SK-N-SH (cell line): ENCODE results near the gene NFAT5. TPM values are rescaled to one million over a fixed set of nuclear protein-coding genes. Genes with fewer than 3 reads are reported as not detected.

Experiments used
- CTCF ChIA-PET: fragments of 300-600, 350-600 bp; formaldehyde crosslinking; extraction: SDS; loops from one replicate; lab custom pipeline; 2021; lab: Yijun Ruan, JAX
- POLR2A ChIA-PET: fragments of 350-600 bp; sonication (Branson Sonifier 250); formaldehyde crosslinking; extraction: SDS; loops from one replicate; lab custom pipeline; 2020; ENCODE audit warnings: antibody characterized with exemption, inconsistent platforms; lab: Yijun Ruan, JAX
- DNase-seq: peaks from one replicate; pipeline ENCODE4 v3.0.0; 2012
- H2AFZ ChIP-seq: fragments of 200-600 bp; sonication (generic); 2 replicates; pipeline ENCODE4 v1.8.1; 2016; ENCODE audit warnings: antibody characterized with exemption, mild to moderate bottlenecking, low read depth
- H3F3A ChIP-seq: fragments of 200-600 bp; sonication (generic); replicated peaks from 2 replicates; pipeline ENCODE3; 2016; ENCODE audit warnings: antibody characterized with exemption, mild to moderate bottlenecking; ENCODE audit not compliant: insufficient read depth
- H3K27ac ChIP-seq, 2 experiments: fragments of 200-500 bp in 1 of 2; fragments of 200-600 bp in 1 of 2; sonication (Bioruptor generic) in 1 of 2; sonication (generic), shearing (Covaris generic) in 1 of 2; 2 replicates each; pipeline versions ENCODE4 v1.5.1 to v1.6.1; 2014 to 2016; ENCODE audit warnings: low read depth in 2 of 2, inconsistent platforms in 1 of 2, low read length in 1 of 2, mild to moderate bottlenecking in 1 of 2, mixed read lengths in 1 of 2
- H3K27me3 ChIP-seq: fragments of 200-600 bp; sonication (generic), shearing (Covaris generic); 2 replicates; pipeline ENCODE4 v1.6.1; 2016; ENCODE audit warnings: mixed run types; ENCODE audit not compliant: insufficient read depth
- H3K36me3 ChIP-seq, 2 experiments: fragments of 200-500 bp in 1 of 2; fragments of 200-600 bp in 1 of 2; sonication (Bioruptor generic) in 1 of 2; sonication (generic) in 1 of 2; replicated peaks in 1 of 2; 2 replicates each; pipeline versions ENCODE3 to v1.5.1; 2014 to 2016; ENCODE audit warnings: low read length in 1 of 2, mild to moderate bottlenecking in 1 of 2; ENCODE audit not compliant: insufficient read depth in 2 of 2, control insufficient read depth in 1 of 2
- H3K4me1 ChIP-seq, 2 experiments: fragments of 200-500 bp in 1 of 2; fragments of 200-600 bp in 1 of 2; sonication (Bioruptor generic) in 1 of 2; sonication (generic), shearing (Covaris generic) in 1 of 2; 2 replicates each; pipeline versions ENCODE4 v1.5.1 to v1.6.1; 2014 to 2016; ENCODE audit warnings: low read depth in 1 of 2, low read length in 1 of 2, mixed run types in 1 of 2; ENCODE audit not compliant: insufficient read depth in 2 of 2, control insufficient read depth in 1 of 2
- H3K4me2 ChIP-seq: fragments of 200-600 bp; sonication (generic), shearing (Covaris generic); 2 replicates; pipeline ENCODE4 v1.6.1; 2017; ENCODE audit warnings: mixed run types
- H3K4me3 ChIP-seq, 2 experiments: fragments of 200-500 bp in 1 of 2; fragments of 200-600 bp in 1 of 2; sonication (Bioruptor generic) in 1 of 2; sonication (generic), shearing (Covaris generic) in 1 of 2; 2 replicates each; pipeline versions ENCODE4 v1.5.1 to v1.8.1; 2014 to 2016; ENCODE audit warnings: low read depth in 2 of 2, inconsistent platforms in 1 of 2, low read length in 1 of 2, mild to moderate bottlenecking in 1 of 2, mixed read lengths in 1 of 2, moderate library complexity in 1 of 2
- H3K79me2 ChIP-seq: fragments of 200-600 bp; sonication (generic); 2 replicates; pipeline ENCODE4 v1.8.1; 2017; ENCODE audit warnings: mild to moderate bottlenecking; ENCODE audit not compliant: insufficient read depth
- H3K9ac ChIP-seq: fragments of 200-600 bp; sonication (generic); 2 replicates; pipeline ENCODE4 v1.6.1; 2017; ENCODE audit warnings: mixed run types
- H3K9me2 ChIP-seq: fragments of 200-600 bp; sonication (generic); 2 replicates; pipeline ENCODE4 v1.6.1; 2017; ENCODE audit warnings: mixed run types
- H3K9me3 ChIP-seq: fragments of 200-600 bp; sonication (generic); 2 replicates; pipeline ENCODE4 v1.6.1; 2017; ENCODE audit warnings: mixed run types, mild to moderate bottlenecking, moderate library complexity
- H4K20me1 ChIP-seq: fragments of 200-600 bp; sonication (generic); 2 replicates; pipeline ENCODE4 v1.6.1; 2017; ENCODE audit warnings: mild to moderate bottlenecking, mixed run types; ENCODE audit not compliant: insufficient read depth
- CTCF ChIP-seq: fragments of 200-600 bp; sonication (generic); IDR thresholded peaks from 2 replicates; pipeline ENCODE4 v1.6.1; 2017; ENCODE audit warnings: antibody characterized with exemption, mild to moderate bottlenecking, moderate library complexity
- EP300 ChIP-seq, 2 experiments: IDR thresholded peaks; 2 replicates each; pipeline versions ENCODE4 v1.4.0 to v1.6.1; 2012; ENCODE audit warnings: borderline replicate concordance in 1 of 2, low read depth in 1 of 2, low read length in 1 of 2
- FOXM1 ChIP-seq: IDR thresholded peaks from 2 replicates; pipeline ENCODE4 v1.4.0; 2012; ENCODE audit warnings: low read depth, mild to moderate bottlenecking
- JUND ChIP-seq: IDR thresholded peaks from 2 replicates; pipeline ENCODE4 v1.4.0; 2012
- PBX3 ChIP-seq: IDR thresholded peaks from 2 replicates; pipeline ENCODE4; 2012
- POLR2AphosphoS5 ChIP-seq: IDR thresholded peaks from 2 replicates; pipeline ENCODE4 v1.6.1; 2012; ENCODE audit warnings: low read depth, low read length
- RXRA ChIP-seq: IDR thresholded peaks from 2 replicates; pipeline ENCODE4 v1.4.0; 2012; ENCODE audit warnings: low read depth, mild to moderate bottlenecking, borderline replicate concordance
- SIN3A ChIP-seq: IDR thresholded peaks from 2 replicates; pipeline ENCODE4 v1.6.1; 2012; ENCODE audit warnings: low read depth, mild to moderate bottlenecking, low read length, moderate library complexity, borderline replicate concordance
- TCF12 ChIP-seq: IDR thresholded peaks from 2 replicates; pipeline ENCODE4 v1.4.0; 2012
- TEAD4 ChIP-seq: IDR thresholded peaks from 2 replicates; pipeline ENCODE4 v1.4.0; 2012; ENCODE audit warnings: mild to moderate bottlenecking, borderline replicate concordance; ENCODE audit not compliant: insufficient read depth
- USF1 ChIP-seq: IDR thresholded peaks from 2 replicates; pipeline ENCODE4 v1.4.0; 2012; ENCODE audit warnings: low read depth, borderline replicate concordance
- ZBTB33 ChIP-seq: IDR thresholded peaks from 2 replicates; pipeline ENCODE4 v1.4.0; 2012; ENCODE audit warnings: low read depth, borderline replicate concordance
- WGBS: methylation state at CpG from one replicate; pipeline ENCODE4 v1.1.6; 2017; ENCODE audit warnings: low lambda C conversion rate; 5-methylcytosine and 5-hydroxymethylcytosine counted together
- polyA plus RNA-seq, 3 experiments: library from polyadenylated mRNA; depleted of rRNA; stranded (reverse); fragments of >200 nt; gene quantifications; 2 replicates each; pipeline ENCODE4 v1.2.3, GENCODE V29; 2012

NFAT5 gene
- polyA plus RNA-seq, 1 of the 3 experiments (the other 2 are of a cell fraction) = 7.2 TPM

GRCh38 chr16:69522732-69523404 is 42.9 kb upstream of the NFAT5 start (continued):
- TF ChIP-seq SIN3A (no peak), PBX3 (no peak), FOXM1 (no peak)

- whole genome bisulfite sequencing = 92% methylated on average over 13 of the region's 13 CpGs
- Histone ChIP-seq H3K9me3 (no peaks in the 10 kb centered on the region), H2AFZ (no peak overlapping the region), H3K4me3 (no peak overlapping the region), H3K4me2 (no peak overlapping the region), H3K9me2 (no peaks in the 10 kb centered on the region), H3K27ac (no peak overlapping the region), H4K20me1 (no peaks in the 10 kb centered on the region), H3K27me3 (no peaks in the 10 kb centered on the region), H3K4me1 (peaks cover 0 to 8% of the 10 kb centered on the region in 2 experiments; a peak in 1 of 4 replicates), H3K9ac (no peak overlapping the region), H3K79me2 (no peaks in the 10 kb centered on the region), H3F3A (no peaks in the 10 kb centered on the region), H3K36me3 (no peaks in the 10 kb centered on the region)
- TF ChIP-seq CTCF (no peak), TEAD4 (no peak), USF1 (no peak), EP300 (IDR thresholded peaks at IDR 0.05; ENCODE audit: borderline replicate concordance in 1 of 2, low read depth in 1 of 2, low read length in 1 of 2) (no peak), RXRA (no peak), POLR2AphosphoS5 (no peak), PBX3 (no peak), FOXM1 (no peak), ZBTB33 (no peak), JUND (no peak), TCF12 (no peak)
- DNase-seq = no peak
- ChIA-PET CTCF (no interaction called here), POLR2A (no interaction called here)
Measured at GRCh38 chr16:69523566-69524305, 42.0 kb upstream of the NFAT5 start.
